ENCODE data around the gene ZRANB1. TPM values are rescaled to one million over a fixed set of nuclear protein-coding genes. Genes with fewer than 3 reads are reported as not detected.

Gene ZRANB1
- 5.2 TPM for polyA plus RNA-seq (2012; ENCODE audit: low read depth, missing spikeins)

DNA sequence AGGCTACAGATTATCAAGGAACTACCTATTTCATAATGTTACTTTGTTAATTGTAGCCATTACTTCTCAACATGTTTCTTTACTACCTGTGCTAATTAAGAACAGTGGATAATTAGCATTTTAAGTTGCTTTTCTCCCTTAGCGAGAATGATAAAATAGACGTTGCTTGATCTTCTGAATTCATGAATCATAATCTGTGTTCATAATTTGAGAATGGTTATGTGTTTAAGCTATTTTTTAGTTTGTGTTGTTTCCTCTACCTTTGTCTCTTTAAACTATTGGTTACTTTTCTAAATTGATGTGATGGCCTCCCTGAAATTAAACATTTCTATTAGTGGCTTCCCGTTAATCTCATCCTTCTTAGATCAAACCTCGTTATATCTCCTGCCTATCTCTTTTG, at the start of gene ZRANB1:
TSS of gene ZRANB1 (plus strand) at position 301 of the 400 bp plus-strand sequence. CDS start 371 bp downstream, outside the sequence.
- FAIRE-seq, result no peak
- no peak for TF ChIP-seq PAX5 (IDR thresholded peaks at IDR 0.05; ENCODE audit: insufficient read depth, low read length, severe bottlenecking)
- no peak for TF ChIP-seq SPI1 (IDR thresholded peaks at IDR 0.05; ENCODE audit: low read depth, low read length)
- TF ChIP-seq POLR2A (IDR thresholded peaks at IDR 0.05; ENCODE audit: low read depth, low read length), result no peak
- TF ChIP-seq POU2F2 (IDR thresholded peaks at IDR 0.05; ENCODE audit: low read depth, low read length), result no peak
- TF ChIP-seq TAF1 (IDR thresholded peaks at IDR 0.05; ENCODE audit: low read depth, low read length), result no peak
- no peak for TF ChIP-seq POLR2AphosphoS5 (IDR thresholded peaks at IDR 0.05; ENCODE audit: low read depth, low read length)
- DNase-seq (ENCODE audit: insufficient read length, low spot score), result no peak

DNA sequence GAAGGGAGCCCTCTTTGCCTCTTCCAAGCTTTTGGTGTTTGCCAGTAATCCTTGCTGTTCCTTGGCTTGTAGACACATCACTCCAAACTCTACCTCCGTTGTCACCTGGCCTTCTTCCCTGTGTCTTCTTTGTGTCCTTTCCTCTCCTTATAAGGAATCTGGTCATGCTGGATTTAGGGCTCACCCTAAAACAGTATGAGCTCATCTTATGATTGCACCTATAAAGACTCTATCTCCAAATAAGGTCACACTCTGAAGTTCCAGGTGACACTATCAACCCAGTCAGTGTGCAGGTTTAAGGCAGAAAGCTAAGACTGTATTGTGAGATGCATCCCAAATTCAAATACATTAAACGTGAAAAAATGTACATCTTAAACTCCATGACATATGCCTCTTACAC, 49.0 kb upstream of the ZRANB1 start:
- no peak for FAIRE-seq
- TF ChIP-seq POLR2AphosphoS5 (IDR thresholded peaks at IDR 0.05; ENCODE audit: low read depth, low read length), result no peak
- TF ChIP-seq POLR2A (IDR thresholded peaks at IDR 0.05; ENCODE audit: low read depth, low read length), result no peak
- no peak for TF ChIP-seq TAF1 (IDR thresholded peaks at IDR 0.05; ENCODE audit: low read depth, low read length)
- no peak for TF ChIP-seq PAX5 (IDR thresholded peaks at IDR 0.05; ENCODE audit: insufficient read depth, low read length, severe bottlenecking)
- TF ChIP-seq POU2F2 (IDR thresholded peaks at IDR 0.05; ENCODE audit: low read depth, low read length), result no peak
- no peak for TF ChIP-seq SPI1 (IDR thresholded peaks at IDR 0.05; ENCODE audit: low read depth, low read length)
- DNase-seq (ENCODE audit: insufficient read length, low spot score), result no peak

DNA sequence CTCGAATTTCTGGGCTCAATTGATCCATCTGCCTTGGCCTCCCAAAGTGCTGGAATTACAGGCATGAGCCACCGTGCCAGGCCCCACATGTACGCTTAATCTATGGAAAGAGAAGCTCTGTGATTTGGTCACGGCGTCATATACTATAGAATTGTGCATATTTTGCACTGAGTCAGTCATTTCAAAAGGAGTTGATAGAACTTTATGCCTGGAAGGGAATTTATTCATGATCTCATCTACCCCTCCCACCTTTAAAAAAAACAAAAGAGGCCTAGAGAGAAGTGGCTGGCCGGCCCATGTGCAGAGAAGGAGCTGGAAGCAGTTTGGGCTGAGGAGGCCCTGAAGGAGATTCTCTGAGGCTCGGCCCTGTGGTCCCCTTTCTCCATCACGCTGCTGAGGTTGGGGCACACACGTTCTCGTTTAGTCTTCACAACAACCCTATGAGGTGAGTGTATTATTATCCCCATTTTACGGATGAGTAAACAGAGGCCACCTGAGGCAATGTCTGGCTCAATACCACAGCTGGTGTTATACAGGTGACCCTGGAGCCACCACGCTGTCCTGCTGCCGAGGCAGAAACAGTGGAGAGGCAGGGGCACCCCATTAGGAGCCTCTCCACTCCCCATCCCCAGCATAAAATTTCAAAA, 47.2 kb upstream of the ZRANB1 start:
- no peak for FAIRE-seq
- TF ChIP-seq POLR2AphosphoS5 (IDR thresholded peaks at IDR 0.05; ENCODE audit: low read depth, low read length) (no peak), PAX5 (IDR thresholded peaks at IDR 0.05; ENCODE audit: insufficient read depth, low read length, severe bottlenecking) (no peak), SPI1 (IDR thresholded peaks at IDR 0.05; ENCODE audit: low read depth, low read length) (no peak), POU2F2 (IDR thresholded peaks at IDR 0.05; ENCODE audit: low read depth, low read length) (no peak), POLR2A (IDR thresholded peaks at IDR 0.05; ENCODE audit: low read depth, low read length) (no peak), TAF1 (IDR thresholded peaks at IDR 0.05; ENCODE audit: low read depth, low read length) (no peak)

DNA sequence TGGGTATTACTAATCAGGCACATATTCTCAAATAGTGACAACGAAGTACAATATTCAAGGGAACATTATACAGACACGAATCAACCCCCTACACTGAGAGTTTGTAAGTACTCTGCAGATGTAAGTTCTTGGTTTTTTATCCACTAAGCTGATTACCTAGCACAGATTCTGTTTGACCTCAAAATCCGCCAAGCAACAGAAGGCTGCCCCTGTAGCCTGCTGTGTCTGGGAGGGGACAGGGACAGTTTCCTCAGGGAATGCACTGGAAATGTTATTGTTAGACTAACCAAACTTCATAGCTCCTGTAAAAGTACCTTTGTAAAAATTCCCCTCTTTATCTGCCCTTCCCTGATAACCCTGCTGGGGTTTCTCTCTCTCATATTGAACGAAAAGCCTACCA, 45.2 kb upstream of the ZRANB1 start:
- no peak for FAIRE-seq
- DNase-seq (ENCODE audit: insufficient read length, low spot score), result no peak
- TF ChIP-seq POU2F2 (IDR thresholded peaks at IDR 0.05; ENCODE audit: low read depth, low read length) (no peak), TAF1 (IDR thresholded peaks at IDR 0.05; ENCODE audit: low read depth, low read length) (no peak), SPI1 (IDR thresholded peaks at IDR 0.05; ENCODE audit: low read depth, low read length) (no peak), POLR2A (IDR thresholded peaks at IDR 0.05; ENCODE audit: low read depth, low read length) (no peak), PAX5 (IDR thresholded peaks at IDR 0.05; ENCODE audit: insufficient read depth, low read length, severe bottlenecking) (no peak), POLR2AphosphoS5 (IDR thresholded peaks at IDR 0.05; ENCODE audit: low read depth, low read length) (no peak)

More for the DNA sequence above, 47.2 kb upstream of the ZRANB1 start:
- DNase-seq (ENCODE audit: insufficient read length, low spot score), result no peak

DNA sequence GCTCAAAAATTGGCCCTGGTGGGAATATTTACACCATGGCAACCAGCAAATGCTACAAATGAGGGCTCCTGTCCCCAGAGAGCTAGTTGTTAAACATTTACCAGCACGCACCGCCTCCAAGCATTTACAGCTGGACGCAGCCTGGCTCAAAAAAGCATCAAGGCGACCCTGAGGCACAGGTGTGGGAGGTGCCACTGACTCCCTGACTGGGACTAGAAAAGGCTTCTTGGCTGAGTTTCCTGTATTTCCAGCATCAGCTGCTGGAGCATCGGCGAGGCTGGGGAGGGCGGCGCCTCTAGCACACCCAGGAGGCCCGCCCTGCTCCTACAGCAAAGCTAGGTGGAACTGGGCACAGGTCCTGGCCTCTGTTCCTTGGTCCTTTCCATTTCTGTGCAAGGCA, 43.5 kb upstream of the ZRANB1 start:
- TF ChIP-seq TAF1 (IDR thresholded peaks at IDR 0.05; ENCODE audit: low read depth, low read length) (no peak), POLR2A (IDR thresholded peaks at IDR 0.05; ENCODE audit: low read depth, low read length) (no peak), POU2F2 (IDR thresholded peaks at IDR 0.05; ENCODE audit: low read depth, low read length) (no peak), PAX5 (IDR thresholded peaks at IDR 0.05; ENCODE audit: insufficient read depth, low read length, severe bottlenecking) (no peak), POLR2AphosphoS5 (IDR thresholded peaks at IDR 0.05; ENCODE audit: low read depth, low read length) (no peak), SPI1 (IDR thresholded peaks at IDR 0.05; ENCODE audit: low read depth, low read length) (no peak)
- no peak for FAIRE-seq
- DNase-seq (ENCODE audit: insufficient read length, low spot score), result no peak

DNA sequence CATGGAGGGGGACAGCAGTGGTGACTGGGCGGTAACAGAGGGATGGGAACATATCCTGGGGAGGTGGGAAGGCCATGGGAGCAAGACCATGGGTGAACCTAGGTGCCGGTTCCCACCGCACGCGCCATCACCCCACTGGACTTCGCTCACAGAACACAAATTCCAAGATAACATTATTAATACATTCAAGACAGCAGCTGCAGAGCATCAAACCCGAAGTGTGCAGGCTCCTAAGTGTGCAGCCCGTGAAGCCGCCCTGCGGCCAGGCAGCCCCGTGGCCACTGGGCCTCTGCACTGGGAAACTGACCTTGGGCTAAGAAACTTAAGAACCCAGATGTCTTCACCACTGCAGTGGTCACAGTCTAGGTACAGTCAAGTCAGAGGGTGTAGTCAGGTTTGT, 42.8 kb upstream of the ZRANB1 start:
- TF ChIP-seq SPI1 (IDR thresholded peaks at IDR 0.05; ENCODE audit: low read depth, low read length) (no peak), POU2F2 (IDR thresholded peaks at IDR 0.05; ENCODE audit: low read depth, low read length) (no peak), TAF1 (IDR thresholded peaks at IDR 0.05; ENCODE audit: low read depth, low read length) (no peak), POLR2AphosphoS5 (IDR thresholded peaks at IDR 0.05; ENCODE audit: low read depth, low read length) (no peak), POLR2A (IDR thresholded peaks at IDR 0.05; ENCODE audit: low read depth, low read length) (no peak), PAX5 (IDR thresholded peaks at IDR 0.05; ENCODE audit: insufficient read depth, low read length, severe bottlenecking) (no peak)

DNA sequence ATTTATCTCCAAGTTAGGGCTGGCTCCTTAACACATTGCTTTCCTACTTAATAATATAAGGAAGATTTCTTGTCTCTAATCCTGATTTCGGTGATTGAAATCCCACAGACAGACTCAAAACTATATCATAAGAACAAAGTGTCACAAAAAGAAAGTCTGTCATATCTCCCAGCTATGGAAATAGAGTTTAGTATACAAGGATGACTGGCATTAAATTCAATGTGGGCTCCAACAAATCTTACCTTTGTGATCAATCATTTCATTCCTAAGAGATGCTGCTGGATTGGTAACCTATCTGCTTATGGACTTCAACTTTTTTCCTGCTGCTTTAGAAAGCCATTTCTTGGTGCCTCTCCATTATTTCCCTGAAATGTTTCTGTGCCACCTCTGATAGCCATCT, 39.5 kb upstream of the ZRANB1 start:
- FAIRE-seq (no peak), DNase-seq (ENCODE audit: insufficient read length, low spot score) (no peak)
- no peak for TF ChIP-seq POU2F2 (IDR thresholded peaks at IDR 0.05; ENCODE audit: low read depth, low read length)
- TF ChIP-seq TAF1 (IDR thresholded peaks at IDR 0.05; ENCODE audit: low read depth, low read length), result no peak
- no peak for TF ChIP-seq PAX5 (IDR thresholded peaks at IDR 0.05; ENCODE audit: insufficient read depth, low read length, severe bottlenecking)
- TF ChIP-seq SPI1 (IDR thresholded peaks at IDR 0.05; ENCODE audit: low read depth, low read length), result no peak
- TF ChIP-seq POLR2AphosphoS5 (IDR thresholded peaks at IDR 0.05; ENCODE audit: low read depth, low read length), result no peak
- TF ChIP-seq POLR2A (IDR thresholded peaks at IDR 0.05; ENCODE audit: low read depth, low read length), result no peak

More for the DNA sequence above, 42.8 kb upstream of the ZRANB1 start:
- FAIRE-seq (no peak), DNase-seq (ENCODE audit: insufficient read length, low spot score) (no peak)

DNA sequence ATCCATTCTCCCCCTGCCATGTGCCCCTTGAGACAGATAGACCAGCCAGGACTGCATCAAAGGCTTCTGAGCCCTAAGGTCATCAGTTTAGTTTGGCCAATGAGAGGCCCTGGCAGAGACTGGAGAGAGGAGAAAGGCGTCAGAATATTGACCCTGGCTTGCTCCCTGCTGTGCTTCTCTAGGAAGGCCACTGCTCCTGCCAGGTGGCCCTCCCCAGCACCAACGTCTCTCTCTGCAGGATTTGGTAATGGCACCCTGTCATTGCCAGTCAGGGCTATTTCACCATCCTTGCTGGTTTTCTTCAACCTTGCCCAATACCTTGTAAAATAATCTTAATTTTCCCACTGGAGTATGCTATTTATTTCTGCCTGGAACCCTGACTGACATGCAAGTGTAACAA, 38.8 kb upstream of the ZRANB1 start:
- no peak for TF ChIP-seq POLR2AphosphoS5 (IDR thresholded peaks at IDR 0.05; ENCODE audit: low read depth, low read length)
- TF ChIP-seq POU2F2 (IDR thresholded peaks at IDR 0.05; ENCODE audit: low read depth, low read length), result no peak
- TF ChIP-seq SPI1 (IDR thresholded peaks at IDR 0.05; ENCODE audit: low read depth, low read length), result no peak
- TF ChIP-seq TAF1 (IDR thresholded peaks at IDR 0.05; ENCODE audit: low read depth, low read length), result no peak
- no peak for TF ChIP-seq PAX5 (IDR thresholded peaks at IDR 0.05; ENCODE audit: insufficient read depth, low read length, severe bottlenecking)
- no peak for TF ChIP-seq POLR2A (IDR thresholded peaks at IDR 0.05; ENCODE audit: low read depth, low read length)
- FAIRE-seq, result no peak

DNA sequence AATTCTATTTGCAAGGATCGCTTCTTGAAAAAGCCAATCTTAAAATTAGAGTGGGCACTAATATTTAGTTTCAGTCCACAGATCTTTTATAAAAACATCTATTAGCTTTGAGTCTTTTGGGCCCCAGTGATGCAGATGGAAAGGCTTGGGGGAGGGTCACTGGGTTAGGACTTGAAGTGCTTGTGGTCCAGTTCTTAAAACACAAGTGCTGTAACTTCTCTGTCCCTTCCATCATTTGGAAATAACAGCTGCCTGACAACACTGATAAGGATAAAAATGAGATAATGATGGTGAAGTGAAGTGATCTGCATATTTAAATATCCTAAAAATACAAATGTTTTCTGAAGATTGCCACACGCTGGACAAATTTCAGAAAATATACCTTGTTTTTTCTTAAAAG, 37.1 kb upstream of the ZRANB1 start:
- FAIRE-seq, result no peak
- TF ChIP-seq POLR2AphosphoS5 (IDR thresholded peaks at IDR 0.05; ENCODE audit: low read depth, low read length) (no peak), POU2F2 (IDR thresholded peaks at IDR 0.05; ENCODE audit: low read depth, low read length) (no peak), SPI1 (IDR thresholded peaks at IDR 0.05; ENCODE audit: low read depth, low read length) (no peak), TAF1 (IDR thresholded peaks at IDR 0.05; ENCODE audit: low read depth, low read length) (no peak), PAX5 (IDR thresholded peaks at IDR 0.05; ENCODE audit: insufficient read depth, low read length, severe bottlenecking) (no peak), POLR2A (IDR thresholded peaks at IDR 0.05; ENCODE audit: low read depth, low read length) (no peak)
- DNase-seq (ENCODE audit: insufficient read length, low spot score), result no peak

More for the DNA sequence above, 38.8 kb upstream of the ZRANB1 start:
- no peak for DNase-seq (ENCODE audit: insufficient read length, low spot score)
